ENCODE measurements around the gene ANGPTL7.
"Not testable (repeated sequence)": the region's sequence is repeated elsewhere in the genome, so short reads cannot be mapped to it uniquely, and the experiment has no call there.

The ANGPTL7 gene

DNA sequence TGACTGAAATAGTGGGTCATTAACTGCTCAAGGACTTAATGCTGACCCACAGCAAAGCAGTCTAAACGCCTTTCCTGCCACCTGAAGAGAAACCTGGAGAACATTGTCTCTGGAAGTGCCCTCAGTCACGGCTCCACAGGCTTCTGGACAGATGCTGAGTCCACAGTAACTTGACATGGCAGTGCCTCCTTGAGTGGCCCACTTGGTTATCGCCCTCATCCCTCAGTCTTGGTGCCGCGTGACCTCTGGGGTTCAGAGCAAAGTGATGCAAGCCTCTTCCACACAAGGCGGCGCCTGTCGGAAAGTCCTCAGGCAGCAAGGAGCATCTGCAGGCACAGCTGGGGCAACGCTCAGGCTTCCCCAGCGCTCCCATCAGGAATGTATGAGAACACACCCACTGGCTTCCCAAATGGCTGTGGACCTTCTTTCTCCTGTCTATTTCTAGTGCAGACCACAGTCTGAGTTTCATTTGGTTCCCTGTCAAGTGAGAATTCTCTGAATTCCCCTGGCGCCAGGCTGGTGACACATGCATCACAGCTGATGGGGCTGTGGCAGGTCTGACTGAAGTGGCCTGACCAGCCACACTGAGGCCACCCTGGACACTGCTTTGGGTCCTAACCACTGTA lies 13.0 kb upstream of the ANGPTL7 start:
- Histone ChIP-seq H3K9me3 (ENCODE audit: low read depth, low read length) (no peaks in the 10 kb centered on the region), H3K27ac (no peak overlapping the region), H3K9ac (ENCODE audit: insufficient read length) (no peak overlapping the region), H3K4me3 (no peak overlapping the region), H3K36me3 (ENCODE audit: insufficient read depth, low read length) (no peaks in the 10 kb centered on the region; the same call in 1 of the 2 replicates)
- DNase-seq (ENCODE audit: low read depth, low spot score): no peak
- TF ChIP-seq FOXP2 (optimal IDR thresholded peaks at IDR 0.05; ENCODE audit: control extremely low read depth, extremely low read length, insufficient read depth): no peak
- TF ChIP-seq POLR2AphosphoS5 (IDR thresholded peaks at IDR 0.05; ENCODE audit: borderline replicate concordance, low read depth, low read length): no peak
- no peak for TF ChIP-seq EZH2 (IDR thresholded peaks at IDR 0.05)

- Histone ChIP-seq H3K36me3 (ENCODE audit: insufficient read depth, low read length) (peaks cover 3% of the 10 kb centered on the region), H3K4me3 (no peak overlapping the region), H3K9me3 (ENCODE audit: low read depth, low read length) (no peaks in the 10 kb centered on the region), H3K27ac (no peak overlapping the region), H3K9ac (ENCODE audit: insufficient read length) (no peak overlapping the region)
- DNase-seq (ENCODE audit: low read depth, low spot score): no peak
- TF ChIP-seq FOXP2 (optimal IDR thresholded peaks at IDR 0.05; ENCODE audit: control extremely low read depth, extremely low read length, insufficient read depth): no peak
- no peak for TF ChIP-seq POLR2AphosphoS5 (IDR thresholded peaks at IDR 0.05; ENCODE audit: borderline replicate concordance, low read depth, low read length)
- TF ChIP-seq EZH2 (IDR thresholded peaks at IDR 0.05): no peak
These were observed 10.8 kb upstream of the ANGPTL7 start for GRCh38 chr1:11178021-11179015.

DNA sequence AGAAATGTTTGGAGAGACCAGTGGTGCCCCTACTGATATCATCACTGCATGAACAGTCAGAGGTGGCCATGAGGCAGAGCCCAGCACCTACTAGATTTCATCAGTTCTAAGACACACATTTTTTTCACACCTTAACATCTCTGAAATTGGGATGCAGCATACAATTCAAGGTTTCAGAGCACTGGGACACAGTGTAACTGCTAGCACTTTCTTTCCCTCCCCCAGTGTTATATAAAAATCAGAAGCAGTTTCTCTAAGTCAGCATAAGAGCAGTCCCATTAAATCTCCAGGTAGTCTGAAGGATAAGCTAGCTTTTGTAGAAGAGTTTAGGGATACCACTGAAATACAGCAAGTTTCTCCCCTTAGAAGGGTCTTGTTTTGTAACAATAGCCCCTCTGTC lies 10.0 kb upstream of the ANGPTL7 start:
- H3K4me3 ChIP-seq: no peak overlapping the region
- no peak for TF ChIP-seq FOXP2 (optimal IDR thresholded peaks at IDR 0.05; ENCODE audit: control extremely low read depth, extremely low read length, insufficient read depth)
- no peak for TF ChIP-seq POLR2AphosphoS5 (IDR thresholded peaks at IDR 0.05; ENCODE audit: borderline replicate concordance, low read depth, low read length)
- TF ChIP-seq EZH2 (IDR thresholded peaks at IDR 0.05): no peak
- H3K27ac ChIP-seq: no peak overlapping the region
- H3K9ac ChIP-seq (ENCODE audit: insufficient read length): no peak overlapping the region
- H3K36me3 ChIP-seq (ENCODE audit: insufficient read depth, low read length): peaks cover 5% of the 10 kb centered on the region
- no peaks in the 10 kb centered on the region for H3K9me3 ChIP-seq (ENCODE audit: low read depth, low read length)
- DNase-seq (ENCODE audit: low read depth, low spot score): no peak

DNA sequence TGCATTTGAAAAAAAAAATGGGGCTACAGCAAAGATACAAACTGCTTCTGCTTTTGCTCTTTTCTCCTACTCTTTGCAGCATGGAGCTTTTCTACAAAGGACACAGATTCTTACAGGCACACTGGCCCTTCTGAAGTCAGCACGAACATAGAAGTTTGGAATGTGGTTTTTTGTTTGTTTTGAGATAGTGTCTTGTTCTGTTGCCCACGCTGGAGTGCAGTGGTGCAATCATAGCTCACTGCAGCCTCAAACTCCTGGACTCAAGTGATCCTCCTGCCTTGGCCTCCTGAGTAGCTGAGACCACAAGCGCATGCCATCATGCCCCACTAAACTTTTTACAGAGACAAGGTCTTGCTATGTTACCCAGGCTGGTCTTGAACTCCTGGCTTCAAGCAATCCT lies 9.4 kb upstream of the ANGPTL7 start:
- H3K4me3 ChIP-seq; DNase-seq (ENCODE audit: low read depth, low spot score); H3K36me3 ChIP-seq (ENCODE audit: insufficient read depth, low read length); H3K9me3 ChIP-seq (ENCODE audit: low read depth, low read length); H3K27ac ChIP-seq; H3K9ac ChIP-seq (ENCODE audit: insufficient read length): not testable (repeated sequence)

- H3K4me3 ChIP-seq: no peak overlapping the region
- no peaks in the 10 kb centered on the region for H3K9me3 ChIP-seq (ENCODE audit: low read depth, low read length)
- no peak overlapping the region for H3K27ac ChIP-seq
- H3K36me3 ChIP-seq (ENCODE audit: insufficient read depth, low read length): peaks cover 13% of the 10 kb centered on the region
- no peak for TF ChIP-seq FOXP2 (optimal IDR thresholded peaks at IDR 0.05; ENCODE audit: control extremely low read depth, extremely low read length, insufficient read depth)
- no peak overlapping the region for H3K9ac ChIP-seq (ENCODE audit: insufficient read length)
- no peak for DNase-seq (ENCODE audit: low read depth, low spot score)
These were observed 8.8 kb upstream of the ANGPTL7 start for GRCh38 chr1:11180342-11180744.

GRCh38 chr1:11182884-11183283 lies 6.3 kb upstream of the ANGPTL7 start:
- H3K27ac ChIP-seq: no peak overlapping the region
- TF ChIP-seq POLR2AphosphoS5 (IDR thresholded peaks at IDR 0.05; ENCODE audit: borderline replicate concordance, low read depth, low read length) (no peak), FOXP2 (optimal IDR thresholded peaks at IDR 0.05; ENCODE audit: control extremely low read depth, extremely low read length, insufficient read depth) (no peak), EZH2 (IDR thresholded peaks at IDR 0.05) (no peak)
- H3K4me3 ChIP-seq: no peak overlapping the region
- peaks cover 16% of the 10 kb centered on the region for H3K36me3 ChIP-seq (ENCODE audit: insufficient read depth, low read length)
- no peak overlapping the region for H3K9ac ChIP-seq (ENCODE audit: insufficient read length)
- DNase-seq (ENCODE audit: low read depth, low spot score): no peak
- H3K9me3 ChIP-seq (ENCODE audit: low read depth, low read length): no peaks in the 10 kb centered on the region

DNA sequence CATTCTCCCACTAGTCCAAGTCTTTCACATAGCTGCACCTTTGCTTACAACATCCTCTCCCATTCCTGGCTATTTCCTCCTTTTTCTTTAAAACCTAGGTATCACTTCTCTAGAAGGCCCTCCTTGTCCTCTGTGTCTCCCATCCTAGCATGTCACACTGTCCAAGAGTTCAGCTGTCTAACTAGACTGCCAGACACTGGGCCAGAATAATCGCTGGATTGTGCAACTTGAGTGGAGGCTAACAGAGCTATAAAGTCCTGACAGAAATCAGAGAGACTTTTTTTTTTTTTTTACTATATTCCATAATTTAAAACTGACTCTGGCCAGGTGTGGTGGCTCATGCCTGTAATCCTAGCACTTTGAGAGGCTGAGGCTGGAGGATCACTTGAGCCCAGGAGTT lies 4.2 kb upstream of the ANGPTL7 start:
- no peak overlapping the region for H3K27ac ChIP-seq
- no peak for DNase-seq (ENCODE audit: low read depth, low spot score)
- H3K9me3 ChIP-seq (ENCODE audit: low read depth, low read length): no peaks in the 10 kb centered on the region
- H3K9ac ChIP-seq (ENCODE audit: insufficient read length): no peak overlapping the region
- H3K36me3 ChIP-seq (ENCODE audit: insufficient read depth, low read length): peaks cover 20% of the 10 kb centered on the region
- no peak overlapping the region for H3K4me3 ChIP-seq
- TF ChIP-seq POLR2AphosphoS5 (IDR thresholded peaks at IDR 0.05; ENCODE audit: borderline replicate concordance, low read depth, low read length) (no peak), FOXP2 (optimal IDR thresholded peaks at IDR 0.05; ENCODE audit: control extremely low read depth, extremely low read length, insufficient read depth) (no peak)

DNA sequence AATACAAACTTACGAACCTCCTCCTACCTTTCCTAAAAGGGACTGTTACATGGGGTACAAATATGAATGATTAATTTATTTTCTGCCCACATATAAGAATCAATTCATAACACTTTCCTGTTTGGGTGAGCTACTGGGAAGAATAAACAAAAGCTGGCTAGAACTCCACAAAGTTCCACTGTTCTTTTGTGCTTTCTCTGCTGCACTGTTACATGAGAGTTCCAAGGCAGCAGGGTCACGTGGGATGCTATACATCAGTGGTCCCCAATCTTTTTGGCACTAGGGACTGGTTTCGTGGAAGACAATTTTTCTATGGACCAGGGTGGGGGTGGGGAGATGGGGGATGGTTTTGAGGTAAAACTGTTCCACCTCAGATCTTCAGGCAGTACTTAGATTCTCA lies 2.2 kb upstream of the ANGPTL7 start:
- H3K9me3 ChIP-seq (ENCODE audit: low read depth, low read length): no peaks in the 10 kb centered on the region
- no peak for DNase-seq (ENCODE audit: low read depth, low spot score)
- no peak overlapping the region for H3K9ac ChIP-seq (ENCODE audit: insufficient read length)
- H3K36me3 ChIP-seq (ENCODE audit: insufficient read depth, low read length): peaks cover 32% of the 10 kb centered on the region
- H3K4me3 ChIP-seq: no peak overlapping the region
- no peak overlapping the region for H3K27ac ChIP-seq
- TF ChIP-seq EZH2 (IDR thresholded peaks at IDR 0.05) (no peak), POLR2AphosphoS5 (IDR thresholded peaks at IDR 0.05; ENCODE audit: borderline replicate concordance, low read depth, low read length) (no peak), FOXP2 (optimal IDR thresholded peaks at IDR 0.05; ENCODE audit: control extremely low read depth, extremely low read length, insufficient read depth) (no peak)
